GM18517 (cell line): ENCODE measurements around the gene USP6NL.
"Not testable (repeated sequence)": the region's sequence is repeated elsewhere in the genome, so short reads cannot be mapped to it uniquely, and the experiment has no call there.

Source experiments
- ATAC-seq: cut with Tn5 transposase; IDR thresholded peaks from one replicate; pipeline ENCODE4 v1.9.1; 2021; ENCODE audit warnings: mild to moderate bottlenecking, moderate library complexity; ENCODE audit not compliant: unreplicated experiment

USP6NL gene

GRCh38 chr10:11520892-11521291, 90.6 kb downstream of the USP6NL start:
- ATAC-seq: no peak

DNA sequence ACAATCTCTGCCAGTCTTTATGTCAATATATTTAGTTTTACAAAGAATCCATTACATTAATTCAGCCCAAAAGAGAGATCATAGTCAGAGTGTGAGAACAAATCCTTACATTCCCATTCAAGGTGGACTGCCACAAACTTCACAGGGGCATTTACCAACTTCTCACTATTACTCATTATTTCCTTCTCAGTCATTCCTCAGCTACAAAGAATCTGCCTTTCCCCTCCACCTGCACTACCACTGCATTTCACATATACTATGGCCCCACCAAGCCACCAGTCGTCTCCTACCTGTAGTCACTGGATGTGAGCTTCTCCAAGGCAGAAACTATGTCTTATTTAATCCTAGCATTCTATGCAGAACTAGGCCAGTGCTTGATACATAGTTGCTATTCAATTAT, 94.3 kb downstream of the USP6NL start:
- ATAC-seq: peak; percentile 57

- peak; percentile 54 for ATAC-seq
Observed at GRCh38 chr10:11516431-11516746, 95.1 kb downstream of the USP6NL start.

- peak; percentile 65 for ATAC-seq
Observed at GRCh38 chr10:11515596-11516430, 95.6 kb downstream of the USP6NL start.

DNA sequence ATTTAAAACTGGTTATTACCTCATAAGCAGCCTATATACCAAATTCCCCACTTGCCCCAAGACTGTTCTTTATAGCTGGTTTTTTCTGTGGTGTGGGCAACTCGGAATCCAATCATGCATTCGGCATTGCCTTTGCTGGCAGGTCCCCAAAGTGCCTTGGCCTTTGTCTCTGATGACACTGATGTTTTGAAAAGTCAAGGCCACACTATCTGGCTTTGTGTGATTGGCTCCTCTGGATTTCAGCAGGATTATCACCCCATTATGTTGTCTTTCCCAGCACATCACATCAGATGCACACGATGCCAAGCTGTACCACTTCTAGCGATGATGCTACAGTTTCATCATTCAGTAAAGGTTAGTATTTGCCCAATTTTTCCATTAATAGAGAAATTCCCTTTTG, 97.7 kb downstream of the USP6NL start:
- no peak for ATAC-seq

GRCh38 chr10:11512596-11512995, 98.9 kb downstream of the USP6NL start:
- ATAC-seq: no peak

GRCh38 chr10:11511321-11511720, 100.1 kb downstream of the USP6NL start:
- no peak for ATAC-seq

DNA sequence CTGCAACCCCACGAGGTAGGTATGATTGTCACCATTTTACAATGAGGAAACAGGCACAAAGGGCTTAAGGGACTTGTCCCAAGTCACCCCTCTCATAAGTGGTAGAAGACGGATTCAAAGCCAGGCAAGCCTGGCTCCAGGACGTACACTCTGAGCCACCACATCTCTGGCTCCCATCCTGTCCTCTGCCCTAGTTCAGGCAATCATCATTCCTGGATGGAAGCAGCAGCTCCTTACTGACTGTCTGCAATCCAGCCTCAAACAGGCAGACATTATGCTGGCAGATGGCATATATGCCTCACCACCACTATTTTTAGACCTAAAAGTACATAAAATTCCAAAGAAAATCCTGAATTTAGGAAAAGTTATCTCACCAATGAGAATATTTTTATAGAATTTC, 100.7 kb downstream of the USP6NL start:
- no peak for ATAC-seq

DNA sequence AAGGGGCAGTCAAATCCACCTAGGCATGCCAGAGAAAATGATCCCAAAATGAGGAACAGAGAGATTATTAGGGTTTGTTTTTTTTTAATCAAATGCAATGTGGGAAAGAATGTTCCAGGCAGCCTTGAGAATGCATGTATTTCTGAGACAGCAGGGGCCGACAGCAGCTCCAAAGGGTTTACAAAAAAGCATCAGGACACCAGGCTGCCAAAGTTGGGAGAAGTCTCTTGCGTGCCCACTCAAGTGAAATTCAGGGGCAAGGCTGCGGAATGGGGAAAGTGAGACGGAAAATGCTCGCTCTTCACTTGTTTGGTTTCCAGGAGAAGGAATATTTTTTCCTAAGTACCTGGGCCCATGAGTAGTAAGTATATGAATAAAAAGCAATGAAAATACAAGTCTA, 101.2 kb downstream of the USP6NL start:
- no peak for ATAC-seq

GRCh38 chr10:11509036-11509435, 102.4 kb downstream of the USP6NL start:
- ATAC-seq: no peak

- ATAC-seq: no peak
Observed at GRCh38 chr10:11506247-11506789, 105.1 kb downstream of the USP6NL start.

- ATAC-seq: no peak
Observed at GRCh38 chr10:11505639-11506038, 105.8 kb downstream of the USP6NL start.

GRCh38 chr10:11504566-11505285, 106.7 kb downstream of the USP6NL start:
- no peak for ATAC-seq

DNA sequence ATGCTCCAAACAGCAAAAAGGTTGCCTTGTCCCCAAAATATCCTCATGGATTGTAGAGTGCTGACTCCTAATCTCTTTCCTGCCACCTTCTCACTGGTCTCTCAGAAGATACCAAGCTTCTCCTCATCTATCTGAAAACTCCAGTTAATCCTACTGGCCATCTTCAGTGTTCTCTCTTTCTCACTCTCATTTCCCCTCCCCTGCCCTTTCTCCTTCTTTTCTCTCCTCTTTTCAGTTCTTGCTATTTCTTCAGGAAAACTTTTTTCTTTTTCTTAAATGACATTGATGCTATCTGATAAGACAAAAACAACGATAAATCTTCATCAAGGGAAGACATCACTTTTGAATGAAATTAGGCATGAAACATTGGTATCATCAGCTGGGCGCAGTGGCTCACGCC, 109.8 kb downstream of the USP6NL start:
- no peak for ATAC-seq

DNA sequence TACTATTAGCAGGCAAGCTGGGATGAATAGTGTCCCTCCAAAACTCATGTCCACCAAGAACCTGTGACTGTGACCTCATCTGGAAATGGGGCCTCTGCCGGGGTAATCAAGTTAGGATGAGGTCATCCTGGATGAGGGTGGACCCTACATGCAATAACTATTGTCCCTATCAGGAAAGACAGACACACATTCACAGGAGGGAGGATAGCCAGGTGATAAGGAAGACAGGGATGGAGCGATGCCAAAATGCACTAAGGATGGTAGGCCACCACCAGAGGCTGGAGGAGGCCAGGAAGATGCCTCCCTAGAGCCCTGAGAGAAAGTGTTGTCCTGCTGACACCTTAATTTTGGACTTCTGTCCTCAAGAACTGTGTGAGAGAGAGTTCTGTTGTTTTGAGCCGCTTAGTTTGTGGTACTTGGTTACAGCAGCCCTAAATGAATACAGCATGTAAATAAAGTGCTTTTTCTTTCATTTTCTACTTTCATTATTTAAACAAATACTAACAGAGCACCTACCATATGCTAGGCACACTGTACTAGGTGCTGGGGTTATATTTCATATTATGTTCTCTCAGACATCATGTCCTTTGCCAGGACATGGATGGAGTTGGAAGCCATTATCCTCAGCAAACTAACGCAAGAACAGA, 111.9 kb downstream of the USP6NL start:
- peak; percentile 76 for ATAC-seq

DNA sequence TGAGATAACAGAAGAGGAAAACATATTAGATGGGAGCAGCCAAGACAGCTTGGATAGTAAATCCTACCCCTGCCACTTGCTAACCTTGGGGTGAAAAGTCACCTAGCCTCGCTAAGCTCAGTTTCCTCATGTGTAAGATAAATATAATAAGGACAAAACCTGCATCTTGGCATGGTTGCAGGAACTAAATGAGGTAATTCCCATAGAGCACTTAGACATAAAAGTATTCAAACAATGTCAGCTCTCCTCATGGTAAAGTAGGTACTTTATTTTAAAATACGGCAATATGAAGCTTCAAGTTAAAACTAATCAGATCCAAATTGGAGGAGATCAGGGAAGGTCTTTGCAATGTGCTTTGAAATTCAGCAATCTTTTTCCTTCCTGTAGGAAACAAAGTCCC, 113.1 kb downstream of the USP6NL start:
- no peak for ATAC-seq

DNA sequence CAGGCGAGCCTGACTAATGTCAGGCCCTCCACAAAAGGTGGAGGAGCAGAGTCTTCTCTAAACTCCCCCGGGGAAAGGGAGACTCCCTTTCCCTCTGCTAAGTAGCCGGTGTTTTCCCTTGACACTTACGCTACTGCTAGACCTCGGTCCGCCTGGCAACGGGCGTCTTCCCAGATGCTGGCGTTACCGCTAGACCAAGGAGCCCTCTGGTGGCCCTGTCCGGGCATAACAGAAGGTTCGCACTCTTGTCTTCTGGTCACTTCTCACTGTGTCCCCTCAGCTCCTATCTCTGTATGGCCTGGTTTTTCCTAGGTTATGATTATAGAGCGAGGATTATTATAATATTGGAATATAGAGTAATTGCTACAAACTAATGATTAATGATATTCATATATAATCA, 116.5 kb downstream of the USP6NL start:
- not testable (repeated sequence) for ATAC-seq

DNA sequence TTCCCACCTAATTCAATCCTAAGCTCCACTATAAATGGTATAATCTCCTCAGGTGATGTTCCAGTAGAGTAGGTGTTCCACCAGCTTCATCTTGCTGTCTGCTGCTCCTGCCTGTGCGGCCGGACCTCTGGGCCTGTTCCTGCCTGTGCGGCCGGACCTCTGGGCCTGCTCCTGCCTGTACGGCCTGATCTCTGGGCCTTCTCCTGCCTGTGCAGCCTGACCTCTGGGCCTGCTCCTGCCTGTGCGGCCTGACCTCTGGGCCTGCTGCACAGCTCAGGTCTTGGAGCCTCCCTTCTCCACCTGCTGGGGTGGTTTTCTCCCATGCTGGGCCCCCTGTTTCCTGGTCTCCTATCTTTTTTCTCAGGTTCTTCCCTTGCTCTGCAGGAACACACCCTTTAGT, 117.8 kb downstream of the USP6NL start:
- no peak for ATAC-seq

DNA sequence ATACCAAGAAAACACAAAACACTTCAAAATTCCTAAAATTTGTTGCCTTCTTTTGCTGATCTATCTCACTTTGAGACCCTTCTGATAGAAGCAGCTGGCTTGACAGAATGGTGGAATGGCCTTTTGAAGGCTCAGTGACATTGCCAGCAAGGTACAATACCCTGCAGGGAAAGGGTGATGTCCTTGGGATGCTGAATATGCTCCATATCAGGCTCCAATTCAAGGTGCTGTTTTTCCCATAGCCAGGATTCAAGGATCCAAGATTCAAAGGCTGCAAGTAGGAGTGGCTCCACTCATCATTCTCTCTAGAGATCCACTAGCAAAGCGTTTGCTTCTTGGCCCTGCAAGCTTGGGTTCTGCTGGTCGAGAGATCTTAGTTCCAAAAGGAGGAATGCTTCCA, 120.4 kb downstream of the USP6NL start:
- no peak for ATAC-seq

DNA sequence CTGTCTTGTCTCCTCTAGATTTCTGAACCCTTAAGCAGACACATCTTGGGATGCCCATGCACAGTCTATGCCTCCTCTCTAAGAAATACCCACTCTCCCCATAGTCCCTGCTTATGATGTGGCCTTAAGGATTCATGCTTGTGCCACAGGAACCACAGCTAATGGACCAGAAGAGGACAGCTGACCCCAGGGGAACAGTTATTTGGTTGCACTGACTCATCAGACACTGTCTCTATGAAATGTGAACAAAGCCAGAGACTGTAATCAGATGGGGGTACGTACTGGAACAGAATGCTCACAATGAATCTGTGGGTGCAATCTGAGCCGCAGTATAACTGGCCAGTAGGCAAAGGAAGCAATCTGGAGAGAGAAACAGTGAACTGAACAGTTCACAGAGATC, 121.9 kb downstream of the USP6NL start:
- ATAC-seq: no peak

DNA sequence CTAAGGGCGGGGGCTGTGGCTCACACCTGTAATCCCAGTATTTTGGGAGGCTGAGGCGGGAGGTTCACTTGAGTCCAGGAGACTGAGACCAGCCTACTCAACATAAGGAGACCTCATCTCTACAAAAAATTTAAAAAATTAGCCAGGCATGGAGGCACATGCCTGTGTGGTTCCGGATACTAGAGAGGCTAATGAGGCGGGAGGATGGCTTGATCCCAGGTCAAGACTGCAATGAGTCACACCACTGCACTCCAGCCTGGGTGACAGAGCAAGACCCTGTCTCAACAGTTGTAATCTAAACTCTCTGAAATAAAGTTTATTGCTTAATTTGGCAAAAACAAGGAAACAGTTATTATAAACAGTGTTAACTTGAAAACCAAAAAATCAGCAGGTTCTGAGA, 123.3 kb downstream of the USP6NL start:
- no peak for ATAC-seq
